Dedifferentiated amniotic fluid mesenchymal stem cell (primary cell): ENCODE measurements around the gene SORCS3.

Experiments used
- DNase-seq: peaks from one replicate; pipeline ENCODE4 v3.0.0-alpha.2; 2016; ENCODE audit errors: extremely low spot score

Gene SORCS3

DNA sequence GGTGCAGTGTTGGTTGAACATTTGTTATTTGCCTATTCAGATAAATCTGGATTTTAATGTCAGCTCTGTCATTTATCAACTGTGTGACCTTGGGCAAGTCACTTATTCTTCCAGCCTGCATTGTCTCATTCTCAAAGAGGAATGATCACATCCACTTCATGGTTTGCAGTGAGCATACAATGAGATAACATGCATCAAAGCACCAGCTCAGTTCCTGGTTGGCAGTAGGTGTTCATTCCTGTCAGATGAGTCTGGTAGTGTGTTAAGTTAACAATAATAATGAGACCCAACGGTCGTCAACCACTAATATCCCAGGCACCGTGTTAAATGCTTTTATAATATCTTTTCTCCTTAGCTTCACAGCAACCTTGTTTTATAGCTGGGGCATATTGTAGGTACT, 137.3 kb downstream of the SORCS3 start:
- DNase-seq, result no peak

GRCh38 chr10:104779701-104780100, 138.6 kb downstream of the SORCS3 start:
- DNase-seq, result no peak

GRCh38 chr10:104780165-104780564, 139.1 kb downstream of the SORCS3 start:
- DNase-seq, result no peak

- no peak for DNase-seq
Observed at GRCh38 chr10:104780946-104781595, 140.0 kb downstream of the SORCS3 start.

- DNase-seq, result no peak
Observed at GRCh38 chr10:104784452-104784851, 143.4 kb downstream of the SORCS3 start.

- no peak for DNase-seq
Observed at GRCh38 chr10:104791471-104791870, 150.4 kb downstream of the SORCS3 start.

DNA sequence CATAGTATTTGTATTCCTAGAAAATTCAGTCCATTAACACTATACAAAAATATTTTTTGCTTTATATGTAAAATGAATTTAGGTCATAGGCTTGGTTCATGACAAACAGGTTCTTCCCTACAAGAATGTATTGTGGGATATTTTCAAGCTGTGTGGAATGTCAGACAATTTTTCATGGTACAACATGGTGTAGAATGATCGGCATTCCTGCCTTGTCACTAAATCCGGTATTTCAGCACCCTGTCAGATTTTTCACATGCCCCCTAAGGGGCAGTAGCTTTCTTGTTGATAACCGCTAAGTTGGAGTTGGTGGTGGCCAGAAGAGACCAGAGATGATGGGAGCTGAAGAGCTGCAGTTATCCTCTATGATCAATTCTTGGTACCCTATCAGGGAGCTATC, 154.3 kb downstream of the SORCS3 start:
- no peak for DNase-seq

DNA sequence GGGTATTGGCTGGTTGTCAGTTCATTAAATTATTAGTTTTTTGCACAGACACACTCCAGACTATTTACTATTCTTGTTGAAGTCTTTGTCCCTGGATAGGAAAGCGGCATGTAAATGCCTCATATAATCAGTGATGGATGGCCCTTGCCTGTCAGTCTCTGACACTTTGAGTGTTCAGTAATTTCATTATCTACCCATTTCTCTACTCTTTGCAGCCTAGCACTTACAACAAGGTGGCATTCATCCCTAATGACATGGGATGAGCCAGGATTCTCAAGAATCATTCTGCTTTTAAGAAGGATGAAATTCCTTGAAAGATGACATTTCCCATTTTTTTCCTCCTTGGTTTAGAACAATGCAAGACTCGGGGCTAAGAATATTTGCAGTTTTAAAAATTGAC, 155.7 kb downstream of the SORCS3 start:
- DNase-seq, result no peak

- DNase-seq, result no peak
Observed at GRCh38 chr10:104802941-104803340, 161.9 kb downstream of the SORCS3 start.

GRCh38 chr10:104804880-104805279, 163.8 kb downstream of the SORCS3 start:
- no peak for DNase-seq

GRCh38 chr10:104806801-104807200, 165.7 kb downstream of the SORCS3 start:
- DNase-seq, result no peak

DNA sequence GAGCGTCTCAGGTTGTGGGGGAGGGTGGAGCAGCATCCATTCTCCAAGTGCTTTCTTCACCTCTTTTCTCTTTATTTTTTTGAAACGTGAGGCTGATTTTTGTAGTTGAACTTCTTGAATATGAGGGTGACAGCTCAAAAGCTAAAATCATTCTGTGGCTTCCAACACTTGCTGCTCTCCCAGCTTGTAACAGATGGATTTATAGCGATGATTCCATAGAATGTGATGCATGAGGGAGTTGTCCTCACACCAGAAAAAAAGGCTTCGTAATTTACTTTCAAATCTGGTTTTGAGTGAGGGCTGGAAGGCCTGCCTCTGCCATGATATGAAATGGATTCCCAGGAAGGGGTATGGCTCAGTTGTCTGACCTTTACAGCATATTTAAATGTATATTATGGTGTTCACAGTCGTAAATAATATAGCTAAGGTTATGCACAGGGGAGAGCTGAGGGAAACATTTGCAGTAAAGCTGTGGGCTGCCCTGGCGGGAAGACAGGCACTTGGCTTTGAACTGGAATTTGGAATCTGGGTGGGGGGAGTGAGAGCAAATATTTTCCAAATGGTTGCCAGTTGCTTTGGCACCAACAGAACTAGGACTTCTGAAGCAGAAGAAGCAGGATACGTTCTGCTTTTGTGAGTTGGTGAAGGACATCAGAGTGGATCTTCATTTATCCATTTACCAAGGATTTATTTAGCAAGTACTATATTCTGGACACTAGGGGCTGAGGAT, 166.7 kb downstream of the SORCS3 start:
- no peak for DNase-seq

GRCh38 chr10:104809288-104810090, 168.4 kb downstream of the SORCS3 start:
- no peak for DNase-seq

DNA sequence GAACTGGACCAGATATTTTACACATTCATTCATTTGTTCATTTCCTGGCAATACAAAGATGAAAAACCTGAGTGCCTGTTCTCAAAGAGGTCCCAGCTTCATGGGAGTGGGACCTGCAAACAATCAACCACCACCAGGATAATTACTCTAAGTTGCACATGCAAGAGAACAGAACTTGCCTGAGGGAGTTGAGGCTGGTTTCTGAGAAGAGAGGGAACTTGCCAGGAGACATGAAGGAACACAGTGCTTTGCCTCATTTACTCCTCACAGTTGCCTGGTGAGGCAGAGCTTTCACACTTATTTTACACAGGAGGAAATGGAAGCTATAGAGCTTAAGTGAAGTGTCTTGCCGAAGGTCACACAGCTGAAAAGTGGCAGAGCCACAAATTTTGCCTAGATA, 170.1 kb downstream of the SORCS3 start:
- DNase-seq, result no peak

- no peak for DNase-seq
Observed at GRCh38 chr10:104816501-104816900, 175.4 kb downstream of the SORCS3 start.

GRCh38 chr10:104819731-104820130, 178.6 kb downstream of the SORCS3 start:
- no peak for DNase-seq

DNA sequence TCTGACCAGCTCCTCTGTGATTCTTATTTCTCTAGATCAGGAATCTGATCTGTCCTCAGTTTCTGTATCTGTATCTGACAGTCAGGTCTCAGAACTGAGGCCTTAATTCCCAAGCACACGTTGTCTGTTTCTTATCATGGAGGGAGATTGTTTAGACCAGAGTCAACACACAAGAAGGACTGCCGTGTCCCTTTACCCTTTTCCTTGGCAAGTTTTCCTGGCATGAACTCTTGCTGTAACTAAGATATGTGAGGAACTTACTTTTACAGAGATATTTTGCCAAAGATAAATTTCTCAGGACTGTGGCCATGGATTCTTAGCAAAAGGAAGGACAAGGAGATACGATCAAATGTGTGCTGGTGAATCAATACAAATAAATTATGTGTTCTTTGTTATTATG, 181.0 kb downstream of the SORCS3 start:
- no peak for DNase-seq

DNA sequence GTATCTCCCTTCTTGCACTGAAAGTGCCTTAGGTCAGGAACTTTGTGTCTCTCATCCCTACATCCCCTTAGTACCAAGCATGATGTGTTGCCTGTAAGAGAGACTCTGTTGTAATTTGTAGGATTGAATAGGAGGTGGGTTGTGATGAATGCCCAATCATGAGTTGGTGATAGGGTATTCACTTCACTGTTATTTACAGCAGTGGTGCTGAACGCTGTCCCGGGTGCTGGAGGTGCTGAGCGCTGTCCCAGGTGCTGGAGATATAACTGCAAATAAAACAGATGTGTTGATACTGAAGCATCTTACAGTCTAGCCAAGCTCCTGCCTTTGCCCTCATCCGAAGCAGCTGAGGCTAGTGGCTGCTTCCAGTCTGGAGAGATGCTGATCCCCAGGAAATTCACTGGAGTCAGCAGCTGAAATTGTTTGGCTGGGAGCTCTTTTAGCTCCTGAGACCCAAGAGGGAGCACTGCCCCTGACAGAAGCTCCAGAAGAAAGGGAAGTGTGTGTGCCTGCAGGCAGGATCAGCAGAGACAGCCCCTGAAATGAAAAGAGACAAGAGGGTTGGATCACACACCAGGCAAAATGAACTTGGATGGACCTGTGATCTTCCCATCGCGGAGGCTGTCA, 183.4 kb downstream of the SORCS3 start:
- DNase-seq, result no peak

DNA sequence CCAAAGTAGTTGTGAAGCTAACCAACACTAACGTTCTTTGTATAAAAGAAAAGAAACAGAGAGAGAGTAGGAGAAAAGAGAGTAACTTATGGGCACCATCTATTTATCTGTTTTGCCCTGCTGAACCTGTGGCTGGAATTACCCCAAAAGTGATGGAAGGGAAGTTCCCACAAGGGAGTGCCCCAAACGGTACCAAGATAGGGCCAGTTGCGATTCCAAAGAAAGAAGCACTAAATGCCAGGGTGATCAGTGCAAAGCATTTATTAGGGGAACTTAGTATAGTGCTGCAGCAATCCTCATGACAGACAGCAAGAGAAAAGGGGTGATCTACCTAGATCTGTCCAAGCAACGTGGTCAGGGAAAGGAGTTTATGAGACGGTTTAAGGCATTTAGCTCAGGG, 190.2 kb downstream of the SORCS3 start:
- DNase-seq, result no peak

DNA sequence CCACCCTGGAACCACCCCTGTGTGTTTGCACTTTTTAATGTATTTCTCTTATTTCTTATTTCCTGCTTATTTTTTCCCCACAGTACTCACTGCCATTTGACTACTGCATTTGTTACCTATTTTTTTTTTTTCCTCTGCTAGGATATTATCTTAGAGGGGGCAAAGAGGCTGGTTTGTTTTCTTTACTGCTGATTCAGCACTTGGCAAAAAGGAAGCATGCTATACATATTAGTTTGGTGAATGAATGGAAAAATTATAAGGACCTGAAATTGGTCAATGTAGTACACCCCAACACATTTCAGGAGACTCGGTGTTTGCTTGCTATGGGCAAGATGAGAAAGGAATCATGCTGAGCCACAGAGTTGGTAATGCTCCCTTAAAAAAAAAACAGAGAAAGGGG, 193.5 kb downstream of the SORCS3 start:
- no peak for DNase-seq

DNA sequence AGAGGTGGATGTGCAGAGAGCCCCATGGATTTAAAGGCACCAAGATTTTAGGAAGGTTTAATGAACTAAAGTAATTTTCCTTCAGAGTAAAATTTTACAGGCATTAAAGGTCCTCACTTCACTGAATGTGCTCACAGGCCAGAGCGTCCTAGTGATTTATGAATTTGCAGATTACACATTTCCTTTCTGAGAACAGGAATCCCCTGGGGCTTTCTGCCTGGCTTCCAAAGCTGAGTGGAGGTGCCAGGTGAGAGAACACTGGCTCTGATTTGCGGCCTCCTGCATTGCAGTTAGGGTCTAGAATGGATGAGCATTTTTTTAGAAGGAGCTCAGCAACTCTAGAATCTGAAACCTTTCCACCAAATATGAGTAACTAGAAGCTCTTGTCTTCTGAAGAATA, 194.3 kb downstream of the SORCS3 start:
- DNase-seq, result no peak

DNA sequence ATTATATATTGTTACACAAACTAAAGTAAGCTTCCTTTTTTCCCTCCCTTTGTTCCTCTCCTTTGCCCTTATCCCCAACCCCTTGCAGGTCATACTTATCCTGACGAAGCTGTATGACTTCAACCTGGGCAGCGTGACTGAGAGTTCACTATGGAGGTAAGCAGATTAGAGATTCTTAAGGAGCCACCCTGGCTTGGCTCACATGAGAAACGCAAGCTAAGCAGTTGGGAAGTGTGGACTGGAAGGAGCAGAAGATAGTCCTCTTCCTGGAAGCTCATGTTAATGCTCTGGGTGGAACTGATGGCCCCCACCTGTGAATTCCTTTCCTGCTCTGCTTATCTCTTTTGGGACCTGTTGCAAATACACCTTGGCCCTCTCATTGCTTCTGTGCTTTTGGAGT, 201.6 kb downstream of the SORCS3 start:
- DNase-seq, result no peak
